HG03045 (cell line): ENCODE results near the gene TADA2A.

Experiments
- ATAC-seq: cut with Tn5 transposase; IDR thresholded peaks from one replicate; pipeline ENCODE4 v1.9.1; 2021; ENCODE audit warnings: mild to moderate bottlenecking, moderate library complexity; ENCODE audit not compliant: unreplicated experiment

Gene TADA2A

DNA sequence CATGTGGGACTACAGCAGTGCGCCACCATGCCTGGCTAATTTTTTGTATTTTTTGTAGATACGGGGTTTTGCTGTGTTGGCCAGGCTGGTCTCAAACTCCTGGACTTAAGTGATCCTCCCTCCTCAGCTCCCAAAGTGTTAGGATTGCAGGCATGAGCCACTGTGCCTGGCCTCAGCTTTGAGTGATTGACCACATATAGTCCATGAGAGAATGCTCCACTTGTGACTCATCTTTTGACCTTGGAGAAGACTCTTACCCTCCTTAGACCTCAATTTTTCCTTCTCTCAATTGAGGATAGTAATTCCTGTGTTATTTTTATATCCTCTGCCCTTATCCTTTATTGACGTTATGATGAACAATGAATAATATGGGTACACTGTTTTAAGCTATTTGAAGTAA lies 52.1 kb downstream of the TADA2A start:
- no peak for ATAC-seq

DNA sequence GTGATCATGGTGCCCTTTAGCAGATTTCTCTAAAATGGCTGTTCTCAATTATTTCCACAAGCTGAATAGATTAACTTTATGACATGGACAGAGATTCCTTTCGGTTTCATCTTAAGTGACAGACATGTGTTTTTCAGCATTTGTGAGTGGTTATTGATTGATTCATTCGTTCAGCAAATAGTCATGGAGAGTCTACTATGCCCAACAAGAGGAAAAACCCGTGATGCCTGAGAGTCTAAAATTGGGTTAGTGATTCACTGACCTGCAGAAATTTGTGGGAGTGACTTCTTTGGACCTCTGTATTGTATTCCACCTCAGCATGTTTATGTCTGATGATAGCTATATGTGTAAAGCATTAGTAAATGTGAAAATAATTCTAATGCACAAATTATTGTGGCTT lies 55.0 kb downstream of the TADA2A start:
- no peak for ATAC-seq

DNA sequence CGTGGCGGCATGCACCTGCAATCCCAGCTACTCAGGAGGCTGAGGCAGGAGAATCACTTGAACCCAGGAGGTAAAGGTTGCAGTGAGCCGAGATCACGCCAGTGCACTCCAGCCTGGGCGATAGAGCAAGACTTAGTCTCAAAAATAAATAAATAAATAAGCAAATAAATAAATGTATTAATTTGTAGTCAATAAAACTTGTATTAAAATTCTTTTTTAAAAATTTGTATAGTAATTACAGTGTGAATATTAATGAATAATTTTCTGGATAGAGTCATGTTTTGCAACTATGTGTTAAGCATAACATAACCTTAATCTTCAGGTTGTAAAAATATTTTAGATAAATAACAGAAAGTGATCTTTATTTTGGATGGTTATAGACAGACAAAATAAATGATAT lies 55.8 kb downstream of the TADA2A start:
- no peak for ATAC-seq

DNA sequence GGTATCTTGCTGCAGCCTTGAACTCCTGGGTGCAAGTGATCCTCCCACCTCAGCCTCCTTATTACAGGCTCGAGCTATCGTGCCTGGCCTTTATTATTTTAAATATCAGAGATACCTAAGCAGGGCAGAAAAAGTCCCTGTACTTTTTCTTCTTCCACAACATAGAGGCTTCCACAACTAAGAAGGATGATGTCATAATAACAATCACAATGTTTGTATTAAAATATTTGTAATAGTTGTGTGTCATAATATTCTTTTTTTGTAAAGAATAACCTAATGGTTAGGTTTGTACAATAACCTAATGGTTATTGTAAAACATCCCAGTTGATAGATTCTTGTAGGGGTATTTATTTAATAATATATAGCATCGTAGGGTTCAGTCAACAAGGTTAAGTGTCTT lies 56.4 kb downstream of the TADA2A start:
- ATAC-seq: no peak

DNA sequence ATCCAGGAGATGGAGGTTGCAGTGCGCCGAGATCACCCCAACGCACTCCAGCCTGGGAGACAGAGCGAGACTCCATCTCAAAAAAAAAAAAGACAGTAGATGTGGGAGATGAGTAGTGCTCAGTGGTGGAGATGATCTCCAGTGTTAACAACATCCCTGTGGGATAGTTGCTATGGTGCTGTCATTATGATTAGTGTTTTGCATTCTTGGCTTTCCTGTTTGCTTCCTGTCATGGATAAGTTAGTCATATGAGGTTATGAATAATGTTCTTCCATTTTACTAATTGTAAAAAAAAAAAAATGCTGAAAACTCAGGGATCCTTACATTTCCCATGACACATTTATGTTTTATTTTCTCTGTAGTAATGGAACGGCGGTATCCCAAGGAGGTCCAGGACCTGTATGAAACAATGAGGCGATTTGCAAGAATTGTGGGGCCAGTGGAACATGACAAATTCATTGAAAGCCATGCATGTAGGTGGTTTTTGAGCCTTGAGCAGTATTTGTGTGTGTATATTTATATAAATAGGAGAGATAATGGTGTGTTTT lies 58.5 kb downstream of the TADA2A start:
- no peak for ATAC-seq

DNA sequence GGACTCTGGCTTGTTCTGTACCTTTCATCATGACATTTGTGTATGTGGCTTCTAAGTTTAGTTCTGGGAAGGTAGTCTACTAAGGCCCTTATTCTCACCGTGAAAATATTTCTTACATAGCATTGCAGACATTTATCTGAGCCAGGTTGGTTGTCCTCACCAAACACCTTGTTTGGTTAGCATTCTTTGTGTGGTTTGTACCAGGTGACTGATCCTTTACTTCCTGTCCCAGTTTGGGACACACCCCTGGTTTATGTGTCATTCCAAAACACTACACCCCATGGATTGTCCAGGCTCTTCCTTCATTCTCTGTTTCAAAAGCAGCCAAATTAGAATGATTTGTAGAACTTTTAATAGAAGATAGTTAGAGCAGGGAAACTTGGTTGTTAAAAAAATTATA lies 59.8 kb downstream of the TADA2A start:
- no peak for ATAC-seq

DNA sequence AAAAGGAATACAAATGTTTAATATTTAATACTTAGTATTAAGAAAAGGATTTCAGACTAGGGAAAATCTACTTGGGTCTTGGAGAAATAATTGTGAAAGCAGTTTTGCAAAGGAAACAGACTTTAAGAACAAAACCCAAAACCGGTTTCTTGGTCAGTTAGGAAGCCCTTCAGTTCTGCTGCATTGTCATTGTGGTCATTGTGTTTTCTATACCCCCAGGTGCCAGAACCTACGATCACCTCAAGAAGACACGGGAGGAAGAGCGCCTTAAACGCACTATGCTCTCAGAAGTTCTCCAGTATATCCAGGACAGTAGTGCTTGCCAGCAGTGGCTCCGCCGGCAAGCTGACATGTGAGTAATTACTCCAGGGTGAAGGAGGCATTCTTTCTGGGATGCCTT lies 63.5 kb downstream of the TADA2A start:
- no peak for ATAC-seq

DNA sequence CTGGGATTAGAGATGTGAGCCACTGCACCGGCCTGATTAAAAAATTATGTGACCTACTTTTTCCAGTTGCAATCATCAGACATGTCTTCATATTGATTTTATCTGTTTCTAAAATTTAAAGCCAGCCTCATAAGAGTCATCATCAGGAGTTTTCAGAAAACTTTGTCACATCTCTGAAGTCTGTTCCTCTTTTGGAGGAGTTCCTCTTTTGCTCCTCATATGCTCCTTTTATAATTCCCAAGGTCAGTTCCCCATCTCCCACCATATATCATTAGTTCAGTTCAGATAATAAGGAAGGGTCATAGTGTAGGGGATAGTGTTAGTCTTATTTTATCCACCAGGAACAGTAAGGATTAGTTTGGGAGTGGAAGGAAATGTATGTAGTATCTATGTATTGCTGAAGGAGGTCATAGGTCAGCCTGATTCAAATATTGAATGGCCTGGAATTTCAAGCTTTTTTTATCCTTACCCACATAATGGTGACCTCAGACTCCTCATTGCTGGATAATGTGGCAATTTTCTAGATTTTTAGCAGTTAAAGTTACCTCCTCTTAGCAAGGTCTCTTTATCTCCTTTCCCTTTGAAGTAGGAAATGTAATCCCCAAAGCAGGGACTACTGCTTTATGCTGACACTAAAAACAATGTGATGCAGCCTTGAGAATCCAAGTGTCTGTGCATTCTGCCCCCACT lies 69.2 kb downstream of the TADA2A start:
- ATAC-seq: no peak

DNA sequence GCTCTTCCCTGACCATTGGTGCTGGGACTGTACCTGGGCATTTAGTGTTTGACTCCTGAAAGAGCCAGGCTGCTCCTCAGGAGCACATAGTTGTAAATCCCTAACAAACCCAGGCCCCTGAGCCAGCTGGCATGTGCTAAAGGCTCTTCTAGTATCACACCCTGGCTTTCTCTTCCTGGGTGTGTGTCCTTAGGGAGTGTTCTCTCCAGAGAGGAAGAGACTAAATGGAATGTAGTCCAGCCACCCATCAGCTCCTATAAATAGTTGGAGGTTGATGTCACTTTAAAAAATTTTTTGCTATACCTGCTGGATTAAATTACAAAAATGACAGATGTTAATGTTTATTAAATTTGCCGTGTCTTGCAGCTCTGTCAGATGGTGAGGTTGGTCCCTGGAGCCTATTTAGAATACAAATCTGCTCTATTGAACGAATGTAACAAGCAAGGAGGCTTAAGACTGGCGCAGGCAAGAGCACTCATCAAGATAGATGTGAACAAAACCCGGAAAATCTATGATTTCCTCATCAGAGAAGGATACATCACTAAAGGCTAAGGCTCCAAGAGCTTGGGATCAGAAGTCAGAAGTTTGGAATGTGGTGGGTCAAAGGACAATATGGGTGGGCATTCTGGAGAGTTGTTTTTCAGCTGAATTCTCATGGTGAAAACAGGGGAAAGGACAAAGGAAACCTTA lies 69.9 kb downstream of the TADA2A start:
- ATAC-seq: no peak

DNA sequence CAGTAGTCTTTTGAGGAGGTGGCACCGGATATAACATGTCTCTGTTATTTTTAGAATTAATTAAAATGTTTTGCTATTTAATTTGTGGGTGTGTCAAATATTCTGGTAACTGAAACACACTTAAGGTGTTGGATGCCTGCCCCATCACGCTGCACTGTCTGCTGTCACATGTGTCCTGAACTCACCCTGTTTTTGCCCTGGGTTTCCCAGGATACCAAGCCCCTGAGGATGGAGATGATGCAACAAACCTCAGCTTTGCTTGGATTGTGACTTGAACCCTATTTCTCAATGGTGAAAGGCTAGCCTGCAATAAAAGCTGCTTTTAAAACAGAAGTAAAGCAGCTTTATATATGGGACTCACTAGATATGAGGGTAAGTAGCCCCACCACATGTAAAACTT lies 71.5 kb downstream of the TADA2A start:
- ATAC-seq: no peak

DNA sequence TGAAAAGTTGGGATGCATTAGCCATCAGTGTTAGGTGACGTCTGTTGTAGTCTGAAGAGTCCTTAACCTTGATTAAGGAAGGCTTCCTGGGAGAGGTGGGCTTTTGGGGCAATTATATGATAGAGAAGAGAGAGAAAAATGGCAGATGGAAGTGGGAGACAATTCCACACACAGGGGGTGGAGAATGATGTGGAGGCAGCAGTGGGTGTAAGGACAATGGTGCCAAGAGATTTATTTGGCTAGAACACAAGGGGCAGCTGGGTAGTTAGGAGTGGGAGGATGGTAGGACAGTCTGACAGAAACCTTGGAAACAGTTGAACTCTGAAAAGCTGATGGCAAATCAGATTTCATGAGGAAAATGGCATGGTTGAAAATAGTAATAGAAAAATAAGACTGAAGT lies 72.3 kb downstream of the TADA2A start:
- no peak for ATAC-seq

DNA sequence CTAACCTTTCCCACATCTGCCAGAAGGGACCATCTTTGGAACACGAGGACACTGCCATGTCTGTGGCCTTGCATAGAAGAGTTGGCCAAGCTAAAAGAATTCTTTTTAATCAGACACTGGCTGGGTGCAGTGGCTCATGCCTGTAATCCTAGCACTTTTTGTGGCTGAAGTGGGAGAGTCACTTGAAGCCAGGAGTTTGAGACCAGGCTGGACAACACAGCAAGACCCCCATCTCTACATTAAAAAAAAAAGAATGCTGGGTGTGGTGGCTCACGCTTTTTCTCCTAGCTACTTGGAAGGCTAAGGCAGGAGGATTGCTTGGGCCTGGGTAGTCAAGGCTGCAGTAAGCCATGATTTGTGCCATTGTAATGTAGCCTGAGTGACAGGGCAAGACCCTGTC lies 73.7 kb downstream of the TADA2A start:
- ATAC-seq: no peak

DNA sequence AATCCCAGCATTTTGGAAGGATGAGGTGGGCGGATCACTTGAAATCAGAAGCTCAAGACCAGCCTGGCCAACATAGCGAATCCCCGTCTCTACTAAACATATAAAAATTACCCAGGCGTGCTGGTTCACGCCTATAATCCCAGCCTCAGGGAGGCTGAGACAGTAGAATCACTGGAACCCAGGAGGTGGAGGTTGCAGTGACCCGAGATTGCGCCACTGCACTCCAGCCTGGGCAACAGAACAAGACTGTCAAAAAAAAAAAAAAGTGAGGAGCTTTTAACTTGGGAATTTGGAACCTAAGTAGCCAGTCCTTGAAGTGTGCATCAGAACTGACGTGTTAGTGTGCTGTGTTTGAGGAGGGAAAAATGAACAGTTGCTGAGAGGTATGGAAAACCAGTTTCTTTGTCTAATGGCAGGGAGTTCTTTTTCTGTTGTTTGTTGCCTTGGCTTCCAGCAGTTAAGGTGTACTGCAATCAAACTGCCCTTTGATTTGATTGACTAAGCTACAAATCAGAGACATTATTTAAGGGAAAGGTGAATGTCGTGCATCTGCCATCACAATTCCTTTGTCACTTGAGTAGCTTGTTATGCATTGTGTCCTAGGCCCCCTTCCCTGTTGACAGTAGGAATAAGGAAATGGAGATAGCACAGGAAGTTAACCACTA lies 74.4 kb downstream of the TADA2A start:
- ATAC-seq: no peak

DNA sequence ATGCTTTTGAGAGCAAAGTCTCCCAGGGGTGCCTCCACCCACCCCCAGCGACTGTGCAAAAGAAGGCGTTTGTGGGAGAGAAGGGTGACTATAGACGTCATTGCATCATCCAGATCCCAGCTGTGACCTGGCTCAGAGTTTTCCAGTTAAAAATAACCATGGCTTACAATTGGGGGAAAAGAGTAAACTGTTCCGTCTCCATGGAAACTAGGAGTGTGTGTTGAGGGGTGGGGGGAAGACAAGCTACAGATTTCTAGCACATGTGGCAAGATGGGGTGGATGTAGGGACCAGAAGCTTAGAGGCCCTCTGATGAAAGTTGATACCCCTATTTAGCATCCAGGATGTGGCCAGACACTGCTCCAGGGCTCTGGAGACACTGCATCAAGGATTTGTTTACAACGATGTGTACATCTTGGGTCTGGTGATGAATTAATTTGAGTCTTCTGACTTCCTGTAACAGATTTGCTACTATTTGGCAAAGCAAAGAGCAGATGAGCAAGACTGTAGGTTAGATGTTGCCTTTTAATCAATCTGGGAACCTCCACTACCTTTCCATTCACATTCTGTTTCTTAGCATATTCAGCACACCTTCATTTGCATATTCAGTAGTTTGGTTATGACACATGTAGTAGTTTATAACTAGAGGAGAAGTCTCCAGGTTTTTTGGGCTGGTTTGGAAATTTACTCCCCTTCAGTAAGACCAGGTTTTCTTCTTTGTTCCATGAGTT lies 76.8 kb downstream of the TADA2A start:
- ATAC-seq: no peak

DNA sequence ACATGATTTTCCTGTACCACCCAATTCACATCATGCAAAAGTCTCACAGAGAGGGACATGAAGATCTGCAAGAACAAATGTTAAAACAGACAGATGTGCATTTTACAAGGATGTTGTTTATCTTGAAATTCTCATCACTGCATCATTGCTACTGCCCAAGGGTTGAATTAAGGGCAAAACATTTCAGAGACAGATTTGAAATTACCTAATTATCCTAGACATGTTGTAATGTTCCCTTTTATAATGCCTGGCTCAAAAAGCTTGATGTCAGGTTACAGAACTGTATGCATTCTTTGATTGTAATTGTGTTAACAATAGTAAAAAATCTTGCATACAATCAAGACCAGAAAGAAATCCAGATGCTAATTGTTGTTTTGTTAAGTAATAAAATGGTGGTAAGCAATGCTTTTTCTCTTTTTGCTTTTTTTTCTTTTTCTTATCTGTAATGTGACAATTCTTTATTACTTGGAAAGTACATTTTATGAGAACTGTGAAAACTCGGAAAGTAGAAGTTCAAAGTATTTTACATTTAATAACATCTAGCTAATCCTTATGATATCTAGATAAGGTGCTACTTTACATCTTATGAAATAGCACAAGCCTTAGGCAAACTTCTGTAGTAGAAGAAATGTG lies 79.4 kb downstream of the TADA2A start:
- ATAC-seq: no peak

DNA sequence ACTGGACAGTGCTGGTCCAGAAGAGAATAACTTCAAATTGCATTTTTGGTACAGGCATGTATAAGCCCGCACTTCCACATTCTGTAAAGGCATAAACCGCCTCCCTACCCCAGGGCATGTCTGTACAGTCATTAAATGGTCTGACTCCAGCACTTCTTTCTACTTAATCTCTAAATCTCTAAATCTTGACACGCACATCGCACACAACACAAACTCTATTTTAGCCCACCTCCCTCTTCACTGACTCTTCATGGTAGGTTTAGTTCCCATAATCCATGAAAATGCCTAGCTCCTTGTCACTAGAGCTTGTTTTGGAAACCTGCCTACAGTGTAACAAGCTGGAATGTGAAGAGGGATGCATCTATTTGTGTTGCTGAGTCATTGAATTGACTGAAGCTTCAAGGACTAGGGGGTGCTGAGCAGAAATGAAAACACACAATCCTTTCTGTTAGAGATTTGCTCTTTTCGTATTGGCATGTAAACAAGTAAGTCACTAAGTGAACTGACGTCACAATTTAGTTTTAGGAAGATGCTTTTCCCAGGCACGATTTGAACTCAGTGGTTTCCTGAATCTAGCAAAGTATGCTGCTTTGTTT lies 81.4 kb downstream of the TADA2A start:
- no peak for ATAC-seq

DNA sequence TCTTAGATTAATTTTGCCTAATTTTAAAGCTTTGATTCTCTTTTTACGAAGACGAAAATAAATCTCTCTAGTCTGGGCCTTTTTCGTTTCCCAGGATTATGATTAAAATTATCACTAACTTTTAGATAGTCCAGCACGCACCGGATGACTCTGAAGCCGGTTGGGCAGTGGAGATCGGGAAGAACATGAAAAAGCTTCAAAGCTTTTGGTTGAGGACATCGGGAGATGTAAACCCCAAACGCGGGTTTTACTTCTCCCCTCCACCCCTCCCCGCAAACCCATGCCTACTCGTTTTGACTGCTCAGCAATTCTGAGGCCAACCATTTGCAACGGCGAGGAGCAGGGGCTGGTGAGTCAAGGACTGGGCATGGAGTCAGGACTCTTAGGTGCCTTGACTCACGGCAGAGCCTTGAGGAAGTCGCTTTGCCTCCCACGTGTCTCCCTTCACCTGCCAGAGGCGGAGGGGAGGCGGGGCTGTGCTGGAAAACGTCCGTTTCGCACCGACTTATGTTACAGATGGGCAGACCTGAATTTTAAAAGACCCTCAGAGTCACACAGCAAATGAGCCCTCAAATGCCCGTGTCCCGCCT lies 82.0 kb downstream of the TADA2A start:
- ATAC-seq: peak; percentile 13

DNA sequence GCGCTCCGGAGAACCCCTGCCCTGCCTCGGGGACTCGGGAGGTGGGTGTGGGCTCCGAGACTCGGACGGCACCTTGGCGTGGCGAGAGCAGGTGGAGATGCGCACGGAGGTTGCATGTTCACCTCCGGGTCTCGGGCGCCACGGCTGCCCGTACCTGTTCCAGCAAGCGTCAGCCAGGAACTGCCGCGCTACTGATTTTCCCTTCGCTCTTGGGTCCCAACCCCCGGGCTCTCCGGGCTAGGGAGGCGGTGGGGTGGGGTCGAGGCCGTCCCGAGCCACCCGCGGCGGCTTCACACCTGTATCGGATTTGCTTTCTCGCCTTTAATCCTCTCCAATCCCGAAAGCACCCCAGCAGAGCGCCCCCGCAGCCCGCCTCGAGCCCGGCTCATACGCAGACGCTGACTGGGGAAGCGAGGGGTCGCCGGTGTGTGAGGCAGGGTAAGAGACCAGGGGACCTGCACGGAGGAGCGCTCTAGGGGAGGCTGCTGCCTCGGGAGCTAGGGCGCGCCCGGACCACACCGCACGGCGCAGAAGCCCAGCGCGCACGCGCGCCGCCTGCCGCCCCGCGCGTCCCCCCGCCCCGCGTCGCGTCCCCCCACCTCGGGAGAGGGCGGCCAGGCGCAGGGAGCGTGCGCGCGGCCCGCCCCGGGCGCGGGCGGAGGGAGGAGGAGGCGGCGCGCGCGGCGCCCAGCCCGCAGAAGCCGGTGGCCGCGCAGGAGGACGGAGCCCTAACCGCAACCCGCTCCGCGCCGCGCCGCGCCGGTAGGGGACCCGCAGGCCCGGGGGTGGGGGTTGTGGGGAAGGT lies 82.7 kb downstream of the TADA2A start, which contains the start of gene DUSP14:
Gene DUSP14, plus strand, starts transcription at position 695 of the 805 bp plus-strand sequence. CDS start 22,382 bp downstream, outside the sequence.
- ATAC-seq: peak; percentile 65

DNA sequence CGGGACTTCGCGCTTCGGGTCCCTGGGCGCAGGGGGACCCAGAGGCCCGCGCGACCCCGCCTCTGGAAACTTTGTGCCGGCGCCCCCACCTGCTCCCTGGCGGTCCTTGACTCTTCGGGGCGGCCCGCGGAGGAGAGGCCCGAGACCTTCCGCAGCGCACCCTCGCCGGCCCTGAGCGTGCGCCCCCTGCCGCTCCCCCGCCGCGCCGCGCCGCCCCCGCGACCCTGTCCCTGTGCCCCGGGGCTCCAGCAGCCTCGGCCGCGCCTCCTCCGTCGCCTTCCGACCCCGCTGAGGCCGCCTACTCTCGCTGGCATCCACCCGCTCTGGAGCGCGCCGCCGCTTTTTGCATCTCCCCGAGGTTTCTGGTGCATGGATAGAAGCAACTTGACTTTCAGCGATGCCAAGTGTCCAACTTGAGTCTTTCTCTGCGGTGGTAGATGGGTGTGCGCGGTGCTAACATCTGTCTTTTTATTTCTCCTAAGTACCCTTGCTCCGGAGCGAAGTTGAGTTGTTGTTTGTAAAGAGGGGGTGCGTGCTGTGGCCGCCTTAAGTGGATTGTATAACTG lies 83.4 kb downstream of the TADA2A start:
- peak; percentile 47 for ATAC-seq
